NCI-H1105 (cell line): ENCODE measurements around the gene DDX10.
"Not testable (repeated sequence)": the region's sequence is repeated elsewhere in the genome, so short reads cannot be mapped to it uniquely, and the experiment has no call there.

Source experiments
- DNase-seq: peaks from one replicate; lab custom pipeline; 2025; lab: John Stamatoyannopoulos, UW

Gene DDX10

DNA sequence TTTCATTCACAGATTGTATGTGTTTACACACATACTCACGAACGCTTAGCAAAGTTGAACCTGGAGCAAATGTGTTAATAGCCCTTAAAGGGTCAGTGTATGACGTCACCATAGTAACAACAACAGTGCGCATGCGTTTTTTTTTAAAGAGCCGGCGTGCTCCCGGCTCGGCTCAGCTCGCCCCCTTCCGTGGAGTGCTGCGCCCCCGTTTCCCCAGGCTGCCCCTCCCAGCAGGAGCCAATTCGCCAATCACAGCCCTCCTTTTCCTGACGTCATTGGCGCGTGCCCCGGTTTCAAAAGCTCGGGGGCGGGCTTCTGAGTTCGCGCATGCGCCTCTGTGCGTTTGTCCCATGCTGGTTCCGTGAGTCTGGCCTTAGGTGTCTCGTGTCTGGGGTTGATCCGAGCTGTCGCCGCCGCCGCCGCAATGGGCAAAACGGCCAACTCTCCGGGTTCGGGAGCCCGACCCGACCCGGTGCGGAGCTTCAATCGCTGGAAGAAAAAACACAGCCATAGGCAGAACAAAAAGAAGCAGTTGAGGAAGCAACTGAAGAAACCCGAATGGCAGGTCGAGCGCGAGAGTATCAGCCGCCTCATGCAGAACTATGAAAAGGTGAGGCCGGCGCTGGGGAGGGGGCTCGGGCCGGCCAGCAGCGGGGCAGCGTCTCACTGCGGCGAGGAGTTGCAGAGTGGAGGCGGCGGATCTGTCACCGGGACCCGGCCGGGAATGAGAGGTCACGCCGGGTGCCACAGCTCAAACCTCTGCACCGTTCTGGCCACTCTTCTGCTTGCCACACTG lies at the start of gene DDX10:
Gene DDX10, plus strand, starts transcription at position 340 of the 796 bp plus-strand sequence. Its CDS starts 85 bp downstream, at position 425.
- DNase-seq, result peak; percentile 98

DNA sequence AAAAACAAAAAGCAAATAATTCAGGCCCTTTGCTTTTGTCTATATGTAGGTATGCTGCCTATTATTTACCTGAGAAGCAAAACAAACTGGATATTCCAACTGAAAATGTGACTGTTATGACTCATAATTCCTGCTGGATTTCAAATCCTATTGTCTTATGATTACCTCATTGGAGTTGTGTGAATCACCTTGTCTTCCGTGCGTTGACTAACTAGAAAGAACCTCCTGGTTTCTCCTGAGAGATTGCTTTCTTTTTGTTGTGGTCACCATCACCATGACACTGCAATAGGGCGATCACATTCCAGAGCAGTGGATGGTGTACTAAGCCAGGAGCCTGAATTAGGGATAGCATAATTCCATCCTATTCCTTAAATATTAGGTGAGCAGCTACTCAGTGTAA lies 48.3 kb upstream of the DDX10 start:
- no peak for DNase-seq

DNA sequence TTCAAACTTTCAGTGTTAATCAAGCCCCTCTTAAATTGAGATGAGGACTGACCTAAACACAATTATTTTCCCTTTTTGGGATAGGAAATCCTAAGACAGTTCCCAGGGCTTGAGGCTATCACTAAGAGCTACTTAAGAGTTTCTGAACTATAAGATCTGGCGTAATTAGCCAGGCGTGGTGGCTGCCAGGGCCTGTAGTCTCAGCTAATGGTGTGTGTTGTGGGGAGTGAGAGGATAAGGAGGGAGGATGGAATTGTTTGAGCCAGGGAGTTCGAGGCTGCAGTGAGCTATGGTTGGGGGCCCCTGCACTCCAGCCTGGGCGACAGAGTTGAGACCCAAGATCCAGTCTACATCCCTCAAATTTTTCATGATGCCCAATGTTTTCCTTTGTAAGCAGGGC lies 47.8 kb upstream of the DDX10 start:
- no peak for DNase-seq

DNA sequence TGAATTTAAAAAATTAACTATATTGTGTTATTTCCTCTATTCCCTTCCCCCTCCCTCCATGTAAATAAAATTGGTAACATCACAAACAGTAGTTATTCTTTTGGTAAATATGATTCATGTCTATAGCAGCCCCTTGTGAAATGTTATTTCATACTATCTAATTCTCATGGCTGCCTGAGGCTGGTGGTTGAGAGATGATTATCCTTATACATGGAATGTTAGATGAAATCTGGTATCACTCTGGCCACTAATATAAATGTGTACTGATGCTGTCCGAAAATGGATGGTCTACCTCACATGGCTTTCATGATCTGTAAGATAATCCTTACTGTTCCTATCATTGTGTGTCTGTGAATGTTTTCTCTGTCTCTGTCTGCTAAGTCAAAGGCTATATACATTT lies 46.3 kb upstream of the DDX10 start:
- no peak for DNase-seq

DNA sequence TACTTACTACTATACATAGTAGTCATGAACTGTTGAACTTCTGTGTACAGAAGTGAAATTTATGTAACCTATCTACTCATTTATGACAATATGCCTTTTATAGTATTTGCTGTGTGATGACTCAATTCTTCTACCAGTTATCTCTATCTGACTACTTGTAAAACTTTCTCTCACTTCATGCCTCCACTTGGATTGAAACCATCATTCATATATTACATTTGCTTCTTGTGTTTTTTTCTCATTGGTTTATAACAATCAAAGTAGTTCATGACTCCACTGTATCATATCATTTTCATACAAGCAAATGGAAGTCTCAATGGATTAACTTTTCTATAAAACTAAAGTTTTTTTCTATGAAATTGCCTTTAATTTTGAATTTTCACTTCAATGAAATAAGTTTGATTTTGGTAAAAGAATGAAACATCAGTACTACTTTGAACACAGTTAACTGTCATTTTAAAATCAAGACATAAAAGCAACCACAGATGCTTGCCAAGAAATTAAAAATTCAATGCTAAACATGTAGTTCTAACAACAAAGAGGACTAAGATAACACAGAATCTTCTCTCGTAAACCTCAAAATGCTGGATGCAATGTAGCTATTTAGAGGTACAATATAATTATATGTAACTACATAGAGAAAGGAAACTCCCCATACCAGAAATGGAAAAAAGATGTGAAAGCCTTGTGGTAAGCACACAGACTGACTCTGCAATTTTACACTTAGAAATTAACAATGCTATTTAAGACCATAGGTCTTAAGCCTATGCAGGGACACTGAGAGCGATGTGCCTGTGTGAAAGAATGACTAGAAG lies 43.7 kb upstream of the DDX10 start:
- no peak for DNase-seq

DNA sequence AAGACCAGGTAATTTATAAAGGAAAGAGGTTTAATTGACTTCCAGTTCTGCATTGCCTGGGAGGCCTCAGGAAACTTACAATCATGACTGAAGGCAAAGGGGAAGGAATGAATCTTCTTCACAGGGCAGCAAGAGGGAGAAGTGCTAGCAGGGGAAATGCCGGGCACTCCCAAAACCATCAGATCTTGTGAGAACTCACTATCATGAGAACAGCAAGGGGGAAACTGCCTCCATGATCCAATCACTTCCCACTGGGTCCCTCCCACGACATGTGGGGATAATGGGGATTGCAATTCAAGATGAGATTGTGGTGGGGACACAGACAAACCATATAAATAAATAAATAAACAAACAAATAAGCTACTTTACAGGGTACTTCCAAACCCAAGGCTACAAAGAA lies 42.5 kb upstream of the DDX10 start:
- DNase-seq, result no peak

DNA sequence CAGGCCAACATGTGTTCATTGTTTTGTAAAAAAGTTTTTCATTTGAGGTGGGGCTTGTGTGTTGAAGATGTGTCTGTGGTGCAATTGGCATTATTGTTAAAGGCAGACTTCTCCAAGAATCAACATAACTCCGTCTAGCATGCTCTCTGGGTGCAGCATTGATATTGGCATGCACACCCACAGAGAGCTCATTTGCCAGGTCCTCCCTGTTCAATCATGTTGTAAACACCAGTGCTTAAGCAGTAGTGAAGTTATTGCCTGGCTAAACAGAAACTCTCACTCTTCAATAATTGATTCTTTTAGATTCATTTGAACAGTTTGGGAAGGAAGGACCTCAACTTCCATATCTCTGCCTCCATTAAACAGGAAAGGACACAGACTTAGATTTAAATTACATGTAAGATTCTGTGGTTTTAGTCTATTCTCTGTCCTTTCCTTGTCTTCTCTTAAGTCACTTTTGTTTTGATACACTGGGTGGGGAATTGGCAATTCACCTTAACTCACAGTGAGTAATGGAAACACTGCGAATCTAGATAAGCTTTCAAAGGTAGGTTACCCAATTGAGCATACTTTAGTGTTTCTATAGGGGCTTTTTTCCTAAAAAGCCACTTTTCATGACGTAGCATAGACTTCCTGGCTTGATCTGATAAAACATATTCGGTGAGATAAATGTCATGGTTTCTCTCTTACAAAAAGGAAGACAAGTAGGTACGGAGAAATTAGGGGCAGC lies 40.5 kb upstream of the DDX10 start:
- no peak for DNase-seq

DNA sequence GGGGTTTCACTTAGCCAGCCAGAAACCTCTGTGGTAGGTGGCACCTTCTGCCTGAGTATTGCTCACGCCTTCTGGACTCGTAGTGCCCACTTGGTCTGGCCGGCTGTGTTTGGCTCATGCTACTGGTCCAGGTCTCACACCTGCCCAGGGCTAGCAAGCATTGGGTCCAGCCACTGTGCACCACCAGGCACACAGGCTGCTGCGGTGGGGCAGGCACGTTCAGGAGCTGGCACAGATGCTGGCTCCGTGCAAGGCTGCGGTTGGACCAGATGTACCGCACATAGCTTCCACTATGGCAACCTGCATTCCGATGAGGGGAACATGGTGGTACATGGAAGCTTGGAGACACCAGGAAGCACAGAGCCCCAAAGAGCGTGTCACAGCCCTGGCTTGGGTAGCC lies 36.5 kb upstream of the DDX10 start:
- no peak for DNase-seq

DNA sequence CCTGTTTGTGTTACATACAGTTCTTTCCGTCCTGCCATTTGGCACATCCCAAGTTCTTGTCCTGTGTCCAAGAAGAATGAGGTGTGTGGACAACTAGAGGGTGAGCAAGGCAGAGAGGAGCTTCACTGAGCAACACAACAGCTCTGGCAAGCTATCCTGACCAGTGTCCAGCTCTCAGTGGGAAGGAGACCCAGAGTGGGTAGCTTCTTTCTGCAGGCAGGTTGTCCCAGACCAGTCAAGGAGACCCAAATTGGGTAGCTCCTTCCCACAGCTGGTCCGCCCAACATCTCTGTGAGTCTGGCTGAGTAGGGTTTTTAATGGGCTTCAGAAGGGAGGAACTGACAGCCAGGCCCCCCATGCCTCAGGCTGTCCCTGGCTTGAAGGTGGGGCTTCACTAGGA lies 36.1 kb upstream of the DDX10 start:
- DNase-seq, result no peak

DNA sequence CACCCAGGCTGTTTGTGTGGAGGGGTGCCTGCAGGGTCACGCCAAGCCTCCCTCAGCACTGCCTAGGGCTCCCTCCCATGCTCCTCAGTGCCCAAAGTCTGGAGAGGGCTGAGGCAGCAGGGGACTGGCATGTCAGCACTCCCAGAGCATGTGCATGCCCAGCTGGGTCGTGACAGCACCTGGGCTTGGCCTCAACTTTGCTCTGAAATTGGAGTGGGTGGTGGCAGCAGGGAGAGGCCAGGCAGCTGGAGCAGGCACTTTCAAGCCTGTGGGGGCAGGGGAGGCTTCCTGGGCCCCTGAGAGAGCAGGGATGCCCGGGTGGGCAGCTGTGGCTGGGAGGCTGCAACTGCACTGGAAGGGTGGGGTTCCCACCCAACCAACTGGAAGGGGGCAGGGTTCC lies 35.6 kb upstream of the DDX10 start:
- DNase-seq, result no peak

DNA sequence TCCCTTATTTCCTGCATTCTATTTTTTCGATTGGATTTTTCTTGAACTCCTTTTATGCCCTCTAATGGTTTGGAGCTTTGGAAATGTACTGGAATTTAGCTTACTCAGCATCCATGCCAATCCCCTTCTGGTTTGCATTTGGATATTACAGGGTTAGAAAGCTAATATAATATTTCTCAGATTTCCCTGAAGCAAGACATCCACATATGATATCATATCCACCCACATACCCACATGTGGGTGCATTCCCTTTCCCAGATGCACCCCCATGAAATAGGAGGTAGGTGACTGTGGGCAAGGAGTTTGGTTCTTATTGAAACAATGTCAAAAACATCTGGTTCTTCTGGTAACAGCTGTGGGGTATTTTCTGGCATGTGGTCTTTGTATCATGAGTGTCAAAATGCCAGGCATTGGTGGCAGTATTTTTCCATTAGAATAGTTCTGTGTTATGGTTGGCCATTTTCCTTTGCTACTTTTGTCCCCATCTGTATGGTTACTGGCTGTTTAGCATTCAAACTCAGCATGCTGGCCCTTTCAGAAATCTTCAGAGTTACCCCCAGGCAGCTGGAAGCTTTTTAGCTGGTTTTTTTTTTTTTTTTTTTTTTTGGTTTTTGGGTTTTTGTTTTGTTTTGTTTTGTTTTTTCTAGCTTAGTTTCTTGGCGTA lies 32.7 kb upstream of the DDX10 start:
- no peak for DNase-seq

DNA sequence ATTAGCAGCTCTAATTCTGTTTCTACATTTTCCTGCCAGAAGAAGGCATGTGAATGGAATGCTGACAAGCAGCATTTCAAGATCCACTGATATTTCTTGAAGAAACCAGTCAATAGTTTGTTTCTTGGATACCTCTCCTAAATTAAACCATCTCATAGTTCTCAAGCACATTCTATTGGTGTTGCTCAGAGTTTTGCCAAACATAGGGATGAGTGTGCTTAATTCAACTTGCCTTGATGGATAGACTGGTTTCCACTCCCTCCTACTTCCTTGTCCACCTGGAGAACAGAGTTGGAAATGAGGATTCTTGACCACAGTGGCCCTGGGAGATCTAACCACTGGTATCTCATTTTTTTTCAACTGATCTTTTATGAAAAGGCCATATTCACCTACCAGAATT lies 29.8 kb upstream of the DDX10 start:
- DNase-seq, result no peak

DNA sequence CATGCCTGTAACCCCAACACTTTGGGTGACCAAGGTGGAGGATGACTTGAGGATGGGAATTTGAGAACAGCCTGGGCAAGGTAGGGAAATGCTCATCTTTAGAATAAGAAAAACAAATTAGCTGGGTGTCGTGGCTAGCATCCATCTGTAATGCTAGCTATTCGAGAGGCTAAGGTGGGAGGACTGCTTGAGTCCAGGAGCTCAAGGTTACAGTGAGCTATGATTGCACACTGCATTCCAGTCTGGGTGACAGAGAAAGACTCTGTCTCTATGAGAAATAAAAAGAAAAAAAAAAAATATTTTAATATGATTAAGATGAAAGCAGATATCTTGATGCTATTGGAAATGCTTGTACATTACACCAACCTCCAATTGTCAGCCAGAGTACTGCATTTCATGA lies 28.6 kb upstream of the DDX10 start:
- no peak for DNase-seq

DNA sequence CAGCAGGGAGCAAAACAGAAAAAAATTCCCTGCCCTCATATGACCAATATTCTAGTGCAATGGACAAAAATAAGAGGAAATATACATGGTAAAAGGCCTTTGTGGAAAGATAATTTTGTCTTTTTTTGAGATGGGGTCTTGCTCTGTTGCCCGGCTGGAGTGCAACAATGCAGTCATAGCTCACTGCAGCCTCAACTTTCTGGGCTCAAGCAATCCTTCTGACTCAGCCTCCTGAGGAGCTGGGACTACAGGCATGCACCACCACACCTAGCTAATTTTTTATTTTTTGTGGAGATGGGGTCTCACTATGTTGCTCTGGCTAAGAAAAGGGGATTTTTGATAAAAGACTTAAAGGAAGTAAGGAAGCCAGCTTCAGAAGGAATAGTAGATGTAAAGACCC lies 25.7 kb upstream of the DDX10 start:
- no peak for DNase-seq

DNA sequence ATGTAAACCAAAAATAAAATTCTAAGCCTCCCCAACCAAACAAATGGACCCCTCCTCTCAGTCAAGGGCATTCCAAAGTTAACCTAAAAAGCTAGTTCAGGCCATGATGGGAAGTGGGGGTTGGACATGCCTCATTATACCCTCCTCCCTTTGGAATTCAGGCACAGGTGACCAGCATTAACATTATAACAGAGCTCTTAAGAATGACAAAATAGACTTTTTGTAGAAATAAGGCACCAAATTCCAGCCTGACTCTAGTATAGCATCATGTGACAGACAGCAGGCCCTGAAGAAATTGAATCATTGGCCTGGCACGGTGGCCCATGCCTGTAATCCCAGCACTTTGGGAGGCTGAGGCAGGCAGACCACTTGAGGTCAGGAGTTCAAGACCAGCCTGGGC lies 23.1 kb upstream of the DDX10 start:
- DNase-seq, result not testable (repeated sequence)

DNA sequence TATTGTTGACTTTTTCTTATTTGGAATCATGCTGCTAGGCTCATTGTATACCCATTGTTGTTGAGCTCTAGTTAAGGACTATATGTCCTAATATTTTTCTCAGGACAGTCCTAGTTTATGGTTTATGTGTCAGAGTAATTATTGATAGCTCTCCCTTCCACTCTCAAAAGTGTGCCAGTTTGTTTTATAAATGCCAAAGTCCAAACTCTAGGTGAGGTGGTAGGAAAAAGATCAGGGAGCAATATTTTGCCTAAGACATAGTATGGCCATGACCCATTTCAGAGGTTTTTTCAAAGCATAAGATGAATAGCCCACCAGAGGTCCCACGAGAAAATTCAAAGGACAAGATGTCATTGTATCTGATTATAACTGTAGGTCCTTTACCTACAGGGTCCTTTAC lies 20.9 kb upstream of the DDX10 start:
- DNase-seq, result no peak

DNA sequence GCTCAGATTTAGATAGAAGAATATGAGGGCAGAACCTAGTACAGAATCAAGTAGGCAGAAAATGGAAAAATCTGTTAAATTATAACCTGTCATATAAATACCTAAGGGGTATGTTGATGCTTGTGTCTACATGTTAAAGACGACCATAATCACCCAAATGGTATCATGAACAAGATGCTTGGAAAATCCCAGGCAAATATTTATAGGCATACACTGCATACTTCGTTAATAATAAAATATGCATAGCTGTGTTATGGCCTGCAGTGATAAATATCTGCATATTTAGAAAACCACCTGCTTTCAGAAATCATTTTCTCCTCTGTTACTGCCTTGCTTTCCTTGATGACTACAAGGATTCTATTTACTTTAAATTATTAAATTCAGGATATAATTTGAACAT lies 18.9 kb upstream of the DDX10 start:
- DNase-seq, result no peak

DNA sequence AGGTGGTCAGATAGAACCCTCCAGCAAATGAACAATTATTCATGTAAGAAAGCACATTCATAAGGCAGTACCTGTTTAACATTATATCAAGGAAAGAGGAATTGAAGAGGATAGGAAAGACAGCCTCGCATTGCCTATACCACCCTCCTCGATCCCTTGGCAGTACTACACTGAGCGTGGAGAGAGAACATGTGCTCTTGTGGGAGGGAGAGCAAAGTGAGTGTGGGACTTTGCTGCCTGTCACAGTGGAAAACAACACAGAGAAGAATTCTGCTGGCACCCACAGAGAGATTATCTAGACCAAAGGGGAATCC lies 17.5 kb upstream of the DDX10 start:
- no peak for DNase-seq

DNA sequence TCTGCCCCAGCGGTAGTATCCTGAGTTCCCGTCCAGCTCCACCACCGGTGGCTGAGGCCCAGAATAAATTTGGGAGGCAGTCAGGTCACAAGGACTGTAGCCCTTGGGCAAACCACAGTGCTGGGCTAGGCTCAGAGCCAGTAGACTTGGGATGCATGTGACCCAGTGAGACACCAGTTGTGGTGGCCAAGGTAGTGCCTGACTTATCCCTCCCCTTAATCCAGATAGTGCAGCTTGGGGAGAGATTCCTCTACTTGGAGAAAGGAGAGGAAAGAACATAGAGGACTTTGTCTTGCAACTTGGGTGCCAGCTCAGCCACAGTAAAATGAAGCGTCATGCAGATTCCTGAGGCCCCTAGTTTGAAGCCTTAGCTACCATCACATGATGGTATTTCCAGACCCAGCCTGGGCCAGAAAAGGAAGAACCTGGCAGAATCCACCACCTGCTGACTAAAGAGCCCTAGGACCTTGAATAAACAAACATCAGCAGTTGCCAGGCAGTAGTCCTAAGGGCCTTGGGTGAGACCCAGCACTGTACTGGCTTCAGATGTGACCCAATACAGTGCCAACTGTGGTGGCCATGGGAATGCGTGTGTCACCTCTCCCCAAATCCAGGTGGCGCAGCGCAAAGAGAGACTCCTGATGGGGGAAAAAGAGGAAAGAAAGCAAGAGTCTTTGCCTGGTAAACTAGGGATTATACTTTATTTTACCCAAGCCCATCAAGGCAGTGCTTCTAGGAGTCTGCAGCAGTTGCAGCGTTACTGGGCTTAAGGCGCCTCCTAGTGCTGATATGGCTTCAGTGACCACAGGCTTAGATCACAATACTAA lies 17.0 kb upstream of the DDX10 start:
- peak; percentile 68 for DNase-seq

DNA sequence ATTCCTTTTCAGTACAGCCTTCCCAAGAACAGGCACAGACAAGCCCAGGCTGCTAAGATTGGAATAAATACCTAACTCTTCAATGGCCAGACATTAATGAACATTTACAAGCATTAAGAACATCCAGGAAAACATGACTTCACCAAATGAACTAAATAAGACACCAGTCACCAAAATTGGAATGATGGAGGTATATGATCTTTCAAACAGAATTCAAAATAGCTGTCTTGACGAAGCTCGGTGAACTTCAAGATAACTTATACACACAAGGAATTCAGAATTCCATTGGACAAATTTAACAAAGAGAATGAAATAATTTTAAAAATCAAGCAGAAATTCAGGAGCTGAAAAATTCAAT lies 16.4 kb upstream of the DDX10 start:
- DNase-seq, result no peak

DNA sequence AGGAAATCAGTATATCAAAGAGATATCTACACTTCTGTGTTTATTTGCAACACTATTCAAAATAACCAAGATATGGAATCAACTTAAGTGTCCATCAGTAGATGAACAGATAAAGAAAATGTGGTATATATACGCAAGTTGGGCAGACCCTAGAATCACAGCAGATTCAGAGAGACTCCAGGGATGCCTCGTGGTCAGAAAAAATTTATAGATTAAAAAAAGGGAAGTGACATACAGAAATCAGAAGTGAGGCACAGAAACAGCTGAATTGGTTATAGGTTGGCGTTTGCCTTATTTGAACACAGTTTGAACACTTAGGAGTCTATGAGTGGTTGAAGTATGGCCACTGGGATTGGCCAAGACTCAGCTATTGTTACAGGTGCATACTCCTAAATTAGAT lies 10.8 kb upstream of the DDX10 start:
- not testable (repeated sequence) for DNase-seq
